B cell (primary cell): Measurements from ENCODE around the gene PAX3.

Experiments used
- EZH2 ChIP-seq: IDR thresholded peaks from 2 replicates; pipeline ENCODE4 v1.6.1; 2012; ENCODE audit warnings: borderline replicate concordance, low read depth, mild to moderate bottlenecking, moderate library complexity, low read length; ENCODE audit not compliant: insufficient read depth, poor library complexity, severe bottlenecking
- TF ChIP-seq, protein P1 (sequence below): fragments of 200-600 bp; IDR thresholded peaks from one replicate; pipeline ENCODE4 v1.8.0; 2022; ENCODE audit warnings: antibody characterized with exemption, mild to moderate bottlenecking

DNA sequence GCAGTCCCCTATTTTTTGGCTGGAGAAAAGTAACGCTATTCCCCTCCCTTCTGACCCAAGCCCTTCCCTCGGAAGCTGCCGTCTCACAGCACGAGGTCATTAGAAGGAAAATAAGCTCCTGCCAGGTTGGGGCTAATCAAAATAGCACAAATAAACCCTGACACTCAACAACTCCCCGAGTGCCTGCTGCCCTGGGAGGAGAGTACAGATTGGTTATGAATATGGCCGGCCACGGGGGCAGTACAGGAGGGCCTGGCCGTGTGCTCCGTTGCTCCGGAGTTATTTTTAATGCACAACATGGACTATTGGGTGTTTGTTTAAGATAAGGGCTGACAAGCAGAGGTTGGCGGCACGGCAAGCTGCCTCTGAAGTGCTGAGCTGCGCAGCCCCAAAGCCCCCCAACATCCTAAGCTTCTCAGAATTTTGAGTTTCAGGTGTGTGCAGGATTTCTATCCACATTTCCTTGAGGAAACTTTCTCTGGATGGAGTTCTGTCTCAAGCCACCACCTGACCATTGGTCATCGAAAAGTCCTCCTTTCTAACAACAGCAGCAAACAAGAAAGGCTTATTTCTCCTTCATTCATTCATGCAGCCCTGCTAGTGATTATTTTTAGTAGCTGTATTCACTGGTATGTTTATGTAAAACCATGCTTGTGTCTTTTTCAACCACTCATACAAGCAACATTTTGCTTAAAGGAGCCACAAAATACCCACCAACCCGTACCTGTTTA, 58.7 kb downstream of the PAX3 start:
- no peak for TF ChIP-seq EZH2
- TF ChIP-seq, protein P1, sequence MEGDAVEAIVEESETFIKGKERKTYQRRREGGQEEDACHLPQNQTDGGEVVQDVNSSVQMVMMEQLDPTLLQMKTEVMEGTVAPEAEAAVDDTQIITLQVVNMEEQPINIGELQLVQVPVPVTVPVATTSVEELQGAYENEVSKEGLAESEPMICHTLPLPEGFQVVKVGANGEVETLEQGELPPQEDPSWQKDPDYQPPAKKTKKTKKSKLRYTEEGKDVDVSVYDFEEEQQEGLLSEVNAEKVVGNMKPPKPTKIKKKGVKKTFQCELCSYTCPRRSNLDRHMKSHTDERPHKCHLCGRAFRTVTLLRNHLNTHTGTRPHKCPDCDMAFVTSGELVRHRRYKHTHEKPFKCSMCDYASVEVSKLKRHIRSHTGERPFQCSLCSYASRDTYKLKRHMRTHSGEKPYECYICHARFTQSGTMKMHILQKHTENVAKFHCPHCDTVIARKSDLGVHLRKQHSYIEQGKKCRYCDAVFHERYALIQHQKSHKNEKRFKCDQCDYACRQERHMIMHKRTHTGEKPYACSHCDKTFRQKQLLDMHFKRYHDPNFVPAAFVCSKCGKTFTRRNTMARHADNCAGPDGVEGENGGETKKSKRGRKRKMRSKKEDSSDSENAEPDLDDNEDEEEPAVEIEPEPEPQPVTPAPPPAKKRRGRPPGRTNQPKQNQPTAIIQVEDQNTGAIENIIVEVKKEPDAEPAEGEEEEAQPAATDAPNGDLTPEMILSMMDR, result no peak
